ENCODE measurements around the gene PCDHB15. TPM values are rescaled to one million over a fixed set of nuclear protein-coding genes. Genes with fewer than 3 reads are reported as not detected.
"Not testable (repeated sequence)": the region's sequence is repeated elsewhere in the genome, so short reads cannot be mapped to it uniquely, and the experiment has no call there.

Gene PCDHB15
- total RNA-seq = 1 to 10 TPM in 2 of 4 donors, under 1 TPM in 2; 0.34 to 1.9 (median 0.96) TPM

GRCh38 chr5:141245250-141245717 lies at the start of gene PCDHB15:
Gene PCDHB15 (plus strand): TSS chr5:141245395. CDS start chr5:141245579, 184 bp downstream.
- TF ChIP-seq CTCF (IDR thresholded peaks at IDR 0.05; ENCODE audit: low read depth) = no peak

- no peak for TF ChIP-seq CTCF (IDR thresholded peaks at IDR 0.05; ENCODE audit: low read depth)
Observed at GRCh38 chr5:141196363-141196762, 48.8 kb upstream of the PCDHB15 start.

- no peak for TF ChIP-seq CTCF (IDR thresholded peaks at IDR 0.05; ENCODE audit: low read depth)
Observed at GRCh38 chr5:141199359-141200235, 45.6 kb upstream of the PCDHB15 start, which contains the start of gene PCDHB11. Gene PCDHB11 (plus strand): TSS chr5:141199627. CDS start chr5:141199775, 148 bp downstream.

GRCh38 chr5:141208478-141208877 lies 36.7 kb upstream of the PCDHB15 start, which contains the start of gene PCDHB12:
Gene PCDHB12 (plus strand): TSS chr5:141208719. CDS start chr5:141208908, 189 bp downstream.
- no peak for TF ChIP-seq CTCF (IDR thresholded peaks at IDR 0.05; ENCODE audit: low read depth)

GRCh38 chr5:141213656-141214339 lies 31.4 kb upstream of the PCDHB15 start, which contains the start of gene PCDHB13:
Gene PCDHB13 (plus strand): TSS chr5:141213919. CDS start chr5:141214124, 205 bp downstream.
- not testable (repeated sequence) for TF ChIP-seq CTCF (IDR thresholded peaks at IDR 0.05; ENCODE audit: low read depth)

GRCh38 chr5:141223112-141223783 lies 21.9 kb upstream of the PCDHB15 start, which contains the start of gene PCDHB14:
Gene PCDHB14 (plus strand): TSS chr5:141223343. CDS start chr5:141223506, 163 bp downstream.
- TF ChIP-seq CTCF (IDR thresholded peaks at IDR 0.05; ENCODE audit: low read depth) = no peak

All from subcutaneous adipose tissue (tissue), 4 donors.